A549 (cell line): ENCODE results near the gene RNF38. TPM values are rescaled to one million over a fixed set of nuclear protein-coding genes. Genes with fewer than 3 reads are reported as not detected.

Experiments used
- ATAC-seq, 2 experiments: fragments of 200-7000 bp in 1 of 2; fragments of >200 bp in 1 of 2; cut with Nextera tagmentation in 1 of 2; cut with Tn5 transposase in 1 of 2; 3 replicates each; pipeline versions ENCODE4 v1.8.0 to v1.9.1; 2018 to 2020; ENCODE audit warnings: mild to moderate bottlenecking in 1 of 2, moderate library complexity in 1 of 2
- CTCF ChIA-PET: fragments of 300-600 bp; sonication (Branson Sonifier 250); formaldehyde crosslinking; extraction: SDS; loops from one replicate; lab custom pipeline; 2021; ENCODE audit warnings: antibody characterized with exemption, inconsistent platforms; lab: Yijun Ruan, JAX
- POLR2A ChIA-PET: fragments of 350-600 bp; formaldehyde crosslinking; extraction: SDS; loops from one replicate; lab custom pipeline; 2021; ENCODE audit warnings: antibody characterized with exemption, inconsistent platforms; lab: Yijun Ruan, JAX
- DNase-seq, 2 experiments: peaks; one replicate each; pipeline versions ENCODE4 v3.0.0 to v3.0.0-alpha.2; 2011 to 2016; ENCODE audit warnings: low read depth in 1 of 2, low spot score in 1 of 2
- FAIRE-seq: peaks from 2 replicates; lab custom pipeline; 2011; peaks lifted over from hg19 to GRCh38; lab: Jason Lieb, UNC
- H3K27ac ChIP-seq, 2 experiments: fragments of >200 bp; sonication (Bioruptor Twin); formaldehyde crosslinking; 3 replicates each; pipeline ENCODE4 v1.5.1; 2016 to 2017
- H3K4me1 ChIP-seq: fragments of >200 bp; sonication (Bioruptor Twin); formaldehyde crosslinking; 3 replicates; pipeline ENCODE4 v1.6.1; 2016
- H3K4me2 ChIP-seq: fragments of >200 bp; sonication (Bioruptor Twin); formaldehyde crosslinking; 3 replicates; pipeline ENCODE4 v1.6.1; 2016
- H3K4me3 ChIP-seq: fragments of >200 bp; sonication (Bioruptor Twin); formaldehyde crosslinking; 3 replicates; pipeline ENCODE4 v1.5.1; 2016
- H3K9me3 ChIP-seq: fragments of >200 bp; sonication (Bioruptor Twin); formaldehyde crosslinking; 3 replicates; pipeline ENCODE4 v1.6.1; 2016
- BCL3 ChIP-seq: fragments of >200 bp; sonication (Bioruptor Twin); formaldehyde crosslinking; IDR thresholded peaks from 3 replicates; pipeline ENCODE4 v1.6.1; 2016
- BHLHE40 ChIP-seq: IDR thresholded peaks from 2 replicates; pipeline ENCODE4 v1.6.1; 2012; ENCODE audit warnings: low read depth, low read length, inconsistent platforms
- CBX2 ChIP-seq: fragments of 200-600 bp; sonication (generic); IDR thresholded peaks from 2 replicates; pipeline ENCODE4 v1.6.1; 2016; ENCODE audit warnings: low read depth, mild to moderate bottlenecking, borderline replicate concordance
- CBX8 ChIP-seq: fragments of 200-600 bp; sonication (generic); IDR thresholded peaks from 2 replicates; pipeline ENCODE4 v1.6.1; 2016
- E2F6 ChIP-seq: IDR thresholded peaks from 2 replicates; pipeline ENCODE4 v1.6.1; 2012; ENCODE audit warnings: low read depth, borderline replicate concordance
- ESRRA ChIP-seq: fragments of 150-350 bp; IDR thresholded peaks from 2 replicates; pipeline ENCODE4 v1.6.1; 2014; ENCODE audit warnings: mild to moderate bottlenecking, low read length, borderline replicate concordance
- FOXS1 ChIP-seq: fragments of 250-450 bp; sonication (Bioruptor Pico); IDR thresholded peaks from 2 replicates; pipeline ENCODE4 v1.5.0; 2020; ENCODE audit warnings: mild to moderate bottlenecking, moderate library complexity
- HOXA7 ChIP-seq: fragments of 250-450 bp; sonication (Bioruptor Pico); IDR thresholded peaks from 2 replicates; pipeline ENCODE4 v1.5.0; 2020; ENCODE audit warnings: mild to moderate bottlenecking, moderate library complexity
- JUN ChIP-seq, 2 experiments: fragments of >200 bp; sonication (Bioruptor Twin); formaldehyde crosslinking; IDR thresholded peaks; 2 replicates in 1 of 2; 3 replicates in 1 of 2; pipeline ENCODE4 v1.6.1; 2016 to 2017
- JUNB ChIP-seq: fragments of >200 bp; sonication (Bioruptor Twin); formaldehyde crosslinking; IDR thresholded peaks from 2 replicates; pipeline ENCODE4 v1.6.1; 2016
- KDM1A ChIP-seq: fragments of 200-600 bp; sonication (generic); IDR thresholded peaks from 2 replicates; pipeline ENCODE4 v1.6.1; 2016; ENCODE audit warnings: low read depth, mild to moderate bottlenecking
- KDM5A ChIP-seq: fragments of 200-600 bp; sonication (generic); IDR thresholded peaks from 2 replicates; pipeline ENCODE4 v1.6.1; 2016; ENCODE audit warnings: antibody characterized with exemption, mild to moderate bottlenecking
- MAX ChIP-seq: IDR thresholded peaks from 2 replicates; pipeline ENCODE4 v1.6.1; 2012
- MYC ChIP-seq: IDR thresholded peaks from 2 replicates; pipeline ENCODE4 v1.6.1; 2012; ENCODE audit warnings: mild to moderate bottlenecking, inconsistent platforms, low read length, improper control_type of control experiment, borderline replicate concordance
- NPAS2 ChIP-seq: fragments of 250-450 bp; sonication (Bioruptor Pico); IDR thresholded peaks from 2 replicates; pipeline ENCODE4 v1.8.0; 2022; ENCODE audit warnings: mild to moderate bottlenecking, moderate library complexity, borderline replicate concordance
- PBX3 ChIP-seq: IDR thresholded peaks from 2 replicates; pipeline ENCODE4 v1.6.1; 2012
- PHF8 ChIP-seq: fragments of 200-600 bp; sonication (generic); IDR thresholded peaks from 2 replicates; pipeline ENCODE4 v1.6.1; 2016; ENCODE audit warnings: low read depth, mild to moderate bottlenecking, antibody characterized with exemption, moderate library complexity, borderline replicate concordance
- POLR2A ChIP-seq: IDR thresholded peaks from 2 replicates; pipeline ENCODE4 v1.6.1; 2012; ENCODE audit warnings: mild to moderate bottlenecking, low read length
- POLR2AphosphoS2 ChIP-seq: conservative IDR thresholded peaks from 2 replicates; pipeline ENCODE4 v1.6.1; 2012; ENCODE audit warnings: low read length, improper control_type of control experiment, inconsistent platforms
- RCOR1 ChIP-seq: fragments of 150-350 bp; IDR thresholded peaks from 2 replicates; pipeline ENCODE4 v1.6.1; 2014; ENCODE audit warnings: antibody characterized with exemption, low read length, low read depth
- RFX5 ChIP-seq: fragments of 450-650 bp; IDR thresholded peaks from 2 replicates; pipeline ENCODE4 v1.7.1; 2014; ENCODE audit warnings: antibody characterized with exemption, mild to moderate bottlenecking, moderate library complexity
- RNF2 ChIP-seq: fragments of 200-600 bp; sonication (generic); IDR thresholded peaks from 2 replicates; pipeline ENCODE4 v1.6.1; 2016; ENCODE audit warnings: low read depth, mild to moderate bottlenecking, antibody characterized with exemption, moderate library complexity, borderline replicate concordance
- TFCP2L1 ChIP-seq: fragments of 250-450 bp; sonication (Bioruptor Pico); IDR thresholded peaks from 2 replicates; pipeline ENCODE4 v1.5.0; 2021; ENCODE audit warnings: mild to moderate bottlenecking
- ZFP36 ChIP-seq: fragments of 450-650 bp; IDR thresholded peaks from 2 replicates; pipeline ENCODE4 v1.6.1; 2014; ENCODE audit warnings: borderline replicate concordance; ENCODE audit not compliant: partially characterized antibody
- WGBS: methylation state at CpG from one replicate; pipeline ENCODE4 v1.1.6; 2017; ENCODE audit errors: missing lambda C conversion rate; 5-methylcytosine and 5-hydroxymethylcytosine counted together
- polyA plus RNA-seq, 4 experiments: library from polyadenylated mRNA; depleted of rRNA in 3 of 4; stranded (reverse); fragments of >200 nt; fragmentation: RNase III in 1 of 4; extraction: RNeasy Plus Mini Kit Qiagen cat#74134 plus additional on column Dnase treatment in 1 of 4; gene quantifications; 2 replicates in 3 of 4; 3 replicates in 1 of 4; pipeline ENCODE4 v1.2.3, GENCODE V29; 2011 to 2017

RNF38 gene
- polyA plus RNA-seq, 2 of the 4 experiments (the other 2 are of a cell fraction) = 8.7 to 13.2 TPM

GRCh38 chr9:36401897-36402480, 1.9 kb upstream of the RNF38 start:
- peak overlapping the region; percentile 78 for H3K4me2 ChIP-seq
- CTCF ChIA-PET = interaction anchor here (0.6 to 9.6 kb wide), 6 partner anchors 12 to 327 kb away, joined by 3 to 437 read pairs (median 4); no protein-coding TSS in a partner anchor
- peaks cover 31% of the 10 kb centered on the region for H3K4me1 ChIP-seq
- no peak for ATAC-seq
- DNase-seq = no peak
- H3K27ac ChIP-seq = peak overlapping the region in 1 of 2 experiments; percentile 87; a peak in 4 of 6 replicates
- no peaks in the 10 kb centered on the region for H3K9me3 ChIP-seq
- POLR2A ChIA-PET = interaction anchor here (1.6 kb wide), 1 partner anchor 159 kb away, joined by 4 read pairs; no protein-coding TSS in a partner anchor
- FAIRE-seq = peak; percentile 78
- WGBS = 88% methylated on average over 3 of the region's 3 CpGs
- TF ChIP-seq ZFP36 = no peak
- TF ChIP-seq POLR2AphosphoS2 = no peak
- no peak for TF ChIP-seq BCL3
- no peak for TF ChIP-seq ESRRA
- TF ChIP-seq RCOR1 = no peak
- TF ChIP-seq KDM5A = no peak
- no peak for TF ChIP-seq JUNB
- no peak for TF ChIP-seq E2F6
- TF ChIP-seq KDM1A = no peak
- TF ChIP-seq RFX5 = no peak
- TF ChIP-seq CBX8 = no peak
- H3K4me3 ChIP-seq = no peak overlapping the region

GRCh38 chr9:36401164-36401740, 1.2 kb upstream of the RNF38 start:
- H3K4me2 ChIP-seq = peak overlapping the region; percentile 78
- whole genome bisulfite sequencing = 5% methylated on average over 10 of the region's 33 CpGs
- CTCF ChIA-PET = interaction anchor here (9.3 to 9.6 kb wide), 2 partner anchors 44 to 156 kb away, joined by 227 to 437 read pairs; no protein-coding TSS in a partner anchor
- TF ChIP-seq BCL3 (0 out of 3 replicates have a peak, but pooled peaks have one; percentile 22), MYC (no peak), PBX3 (no peak)
- TF ChIP-seq, all 56 proteins: peak for 1
- DNase-seq (peak in 1 of 2 experiments; percentile 88), FAIRE-seq (no peak), ATAC-seq (peak; percentile 76 to 81)
- Histone ChIP-seq H3K4me3 (peak overlapping the region; percentile 75), H3K9me3 (no peaks in the 10 kb centered on the region), H3K4me1 (peaks cover 38% of the 10 kb centered on the region), H3K27ac (peak overlapping the region; percentile 87 to 95)
- POLR2A ChIA-PET = interaction anchor here (0.6 to 1.7 kb wide), 8 partner anchors 9 to 328 kb away, joined by 3 to 16 read pairs (median 3); partner anchors contain the start of gene GNE

- TF ChIP-seq CBX2 (no peak), PHF8 (peak; percentile 31; the same call in 1 of the 2 replicates), HOXA7 (CRISPR knock-in tag) (no peak), KDM5A (no peak), BHLHE40 (no peak), RNF2 (no peak), FOXS1 (CRISPR knock-in tag) (no peak), POLR2A (peak; percentile 69), TFCP2L1 (CRISPR knock-in tag) (peak; percentile 61), MAX (peak; percentile 64), NPAS2 (CRISPR knock-in tag) (no peak), JUN (IDR thresholded peaks at IDR 0.05) (peak; percentile 20 to 87; a peak in 4 of 5 replicates), MYC (peak; percentile 63; the same call in 1 of the 2 replicates), E2F6 (peak; percentile 29; the same call in 1 of the 2 replicates)
- ChIA-PET POLR2A (interaction anchor here (0.6 to 1.9 kb wide), 12 partner anchors 10 to 341 kb away, joined by 3 to 16 read pairs (median 3); partner anchors contain the start of genes CLTA and GNE), CTCF (interaction anchor here (0.6 to 1.2 kb wide), 4 partner anchors 31 to 152 kb away, joined by 3 read pairs; no protein-coding TSS in a partner anchor)
- peak; percentile 92 to 93 for ATAC-seq
- no peaks in the 10 kb centered on the region for H3K9me3 ChIP-seq
- 0% methylated on average over 7 of the region's 111 CpGs for WGBS
- H3K27ac ChIP-seq = peak overlapping the region; percentile 87 to 95
- no peak for FAIRE-seq
- peak; percentile 85 to 92 for DNase-seq
- peaks cover 43% of the 10 kb centered on the region for H3K4me1 ChIP-seq
- H3K4me3 ChIP-seq = peak overlapping the region; percentile 75
- peak overlapping the region; percentile 98 for H3K4me2 ChIP-seq
Measured at GRCh38 chr9:36400332-36401163, 479 bp upstream of the RNF38 start.
